ENCODE results near the gene MYL4.

DNA sequence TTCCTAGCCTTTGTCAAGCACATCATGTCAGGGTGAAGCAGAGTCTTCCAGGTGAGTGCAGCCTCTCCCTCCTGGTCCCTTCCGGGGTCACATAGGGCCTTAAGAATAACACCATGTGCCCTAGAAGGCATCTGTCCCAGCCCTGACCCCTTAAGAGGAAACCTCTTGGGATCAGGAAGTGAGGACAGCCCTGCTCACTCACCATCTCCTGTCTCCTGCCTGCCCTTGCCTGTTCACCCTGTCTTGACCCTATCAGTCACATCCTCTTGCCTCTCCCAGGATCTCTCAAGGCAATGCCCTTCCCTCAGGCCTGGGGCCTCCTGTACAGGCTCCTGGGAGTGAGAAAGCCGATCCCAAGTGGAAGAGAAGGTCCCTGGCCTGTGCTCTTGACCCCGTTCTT is 13.9 kb downstream of the MYL4 start:
- TF ChIP-seq CTCF (conservative IDR thresholded peaks at IDR 0.05; ENCODE audit: low read depth, low read length) = no peak
- no peak for TF ChIP-seq EZH2 (IDR thresholded peaks at IDR 0.05; ENCODE audit: low read length, unreplicated experiment)

All from PC-3 (cell line).